Measurements from ENCODE around the gene EPHB1.
A peak's percentile ranks its signal among the peaks of the same experiment; 100 is the strongest.
"Not testable (repeated sequence)": the region's sequence is repeated elsewhere in the genome, so short reads cannot be mapped to it uniquely, and the experiment has no call there.

EPHB1 gene

DNA sequence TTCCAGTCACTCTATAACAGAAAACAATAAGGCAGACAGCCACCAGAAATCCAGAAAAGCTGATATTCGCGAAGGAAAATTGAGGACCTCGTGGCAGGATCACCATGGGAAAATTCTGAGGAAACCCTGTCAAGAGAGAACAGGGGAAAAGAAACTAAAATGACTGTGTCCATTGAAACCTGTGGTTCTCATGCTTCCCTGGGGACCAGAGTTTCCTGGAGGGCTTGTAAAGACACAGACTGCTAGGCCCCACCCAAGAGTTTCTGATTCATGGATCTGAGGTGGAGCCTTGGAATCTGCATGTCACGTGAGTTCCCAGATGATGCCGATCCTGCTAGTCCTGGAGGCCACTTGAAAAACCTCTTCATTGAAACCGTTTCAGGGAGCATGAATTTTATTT is 420.5 kb downstream of the EPHB1 start:
- DNase-seq (no peak), ATAC-seq (no peak)

DNA sequence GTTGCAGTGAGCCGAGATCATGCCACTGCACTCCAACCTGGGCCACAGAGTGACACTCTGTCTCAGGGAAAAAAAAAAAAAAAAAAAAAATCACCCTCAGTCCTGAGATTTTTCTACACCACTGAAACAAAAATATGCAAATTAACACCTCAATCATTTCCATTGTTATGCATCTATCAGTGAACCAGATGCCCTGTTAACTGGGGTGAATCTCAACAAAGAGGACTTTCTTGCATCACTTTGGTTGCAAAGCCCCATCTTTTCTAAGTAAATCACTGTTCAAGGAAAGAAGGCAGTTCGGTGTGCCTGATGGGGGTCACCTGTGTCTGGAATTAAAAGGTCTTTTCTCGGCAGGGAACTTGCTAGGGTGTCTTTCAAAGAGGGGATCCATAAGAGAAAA is 421.6 kb downstream of the EPHB1 start:
- ATAC-seq (no peak), DNase-seq (no peak)

- ATAC-seq = no peak
- DNase-seq = no peak
These were observed 422.7 kb downstream of the EPHB1 start for GRCh38 chr3:135217730-135218129.

- ATAC-seq (no peak), DNase-seq (no peak)
These were observed 423.2 kb downstream of the EPHB1 start for GRCh38 chr3:135218304-135218703.

GRCh38 chr3:135218782-135219181 is 423.7 kb downstream of the EPHB1 start:
- no peak for DNase-seq
- peak; percentile 14 for ATAC-seq

GRCh38 chr3:135224815-135225362 is 429.8 kb downstream of the EPHB1 start:
- DNase-seq (no peak), ATAC-seq (no peak)

DNA sequence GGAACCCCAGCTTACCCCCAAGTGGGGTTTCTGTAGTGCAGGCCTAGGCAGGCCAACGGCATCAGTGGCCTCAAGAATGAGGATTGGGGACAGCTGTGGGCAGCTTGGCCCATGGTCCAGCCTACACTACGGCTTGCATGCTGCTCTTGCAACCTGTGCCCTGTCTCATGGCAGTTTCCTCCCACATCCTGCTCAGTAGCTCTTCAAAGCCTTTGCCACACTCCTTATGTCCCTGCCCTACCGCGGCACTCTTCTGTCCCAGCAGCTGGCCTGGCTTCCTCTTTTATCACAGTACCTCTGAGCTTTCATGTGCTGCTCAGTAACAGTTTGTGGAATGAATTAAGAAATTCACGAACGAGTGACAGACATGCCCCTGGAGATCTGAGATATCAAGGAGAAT is 431.0 kb downstream of the EPHB1 start:
- ATAC-seq (no peak), DNase-seq (no peak)

DNA sequence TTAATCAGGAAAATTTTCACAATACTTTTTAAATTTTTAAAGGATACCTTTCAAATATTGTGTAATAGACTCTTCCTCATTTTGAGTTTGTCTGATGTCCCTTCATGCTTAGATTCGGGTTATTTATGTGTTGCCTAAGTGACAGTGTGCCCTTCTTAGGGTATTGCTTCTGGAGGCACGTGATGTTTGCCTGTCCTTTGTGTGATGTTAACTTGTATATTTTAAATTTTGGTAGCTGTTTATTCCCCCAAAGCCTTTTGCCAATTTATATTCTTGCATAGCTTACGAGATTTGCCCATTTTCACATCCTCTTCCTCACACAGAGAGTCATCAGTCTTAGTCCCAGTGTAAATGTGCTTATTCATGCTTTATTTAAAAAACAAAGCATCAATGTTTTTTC is 433.1 kb downstream of the EPHB1 start:
- ATAC-seq (no peak), DNase-seq (no peak)

DNA sequence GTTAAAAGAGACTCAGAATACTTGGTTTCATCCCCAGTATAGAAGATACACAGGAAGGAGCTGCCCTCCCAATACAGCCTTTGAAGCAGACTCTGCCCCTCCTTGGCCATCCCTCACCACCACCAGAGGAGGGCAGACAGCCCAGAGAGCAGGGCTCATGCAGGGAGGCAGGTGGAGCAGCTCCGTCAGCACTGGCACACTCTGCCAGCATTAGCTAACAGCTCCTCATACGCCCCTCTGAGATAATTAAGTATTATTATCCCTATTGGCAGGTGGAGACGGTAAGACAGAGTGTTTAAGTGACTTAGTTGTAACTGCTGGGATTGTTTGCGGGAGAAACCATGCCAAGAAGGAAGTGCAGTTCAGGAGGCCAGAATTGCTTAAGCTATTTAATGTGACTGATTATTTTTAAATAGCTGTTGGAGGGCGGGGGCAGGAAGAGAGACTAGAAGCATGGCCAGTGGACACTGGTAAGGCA is 434.0 kb downstream of the EPHB1 start:
- DNase-seq (no peak), ATAC-seq (no peak)

DNA sequence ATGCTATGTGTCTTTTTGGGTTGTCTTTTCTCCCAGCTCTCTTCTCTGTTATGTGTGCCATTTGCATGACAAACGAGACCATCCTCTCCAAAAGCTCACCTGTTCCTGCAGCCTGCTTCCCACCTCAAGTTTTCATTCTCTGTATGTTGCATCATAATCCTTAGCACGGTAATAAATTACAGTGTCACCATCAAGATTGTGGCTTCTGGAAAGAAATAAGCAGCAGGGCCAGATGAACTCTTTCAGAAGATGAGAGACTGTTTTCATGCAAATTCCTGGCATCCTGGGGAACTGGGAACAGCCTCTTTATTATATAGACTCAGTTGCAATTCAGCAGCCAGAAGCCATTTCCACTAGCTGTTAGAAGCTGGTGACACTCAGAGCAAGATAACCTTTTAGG is 436.7 kb downstream of the EPHB1 start:
- no peak for ATAC-seq

DNA sequence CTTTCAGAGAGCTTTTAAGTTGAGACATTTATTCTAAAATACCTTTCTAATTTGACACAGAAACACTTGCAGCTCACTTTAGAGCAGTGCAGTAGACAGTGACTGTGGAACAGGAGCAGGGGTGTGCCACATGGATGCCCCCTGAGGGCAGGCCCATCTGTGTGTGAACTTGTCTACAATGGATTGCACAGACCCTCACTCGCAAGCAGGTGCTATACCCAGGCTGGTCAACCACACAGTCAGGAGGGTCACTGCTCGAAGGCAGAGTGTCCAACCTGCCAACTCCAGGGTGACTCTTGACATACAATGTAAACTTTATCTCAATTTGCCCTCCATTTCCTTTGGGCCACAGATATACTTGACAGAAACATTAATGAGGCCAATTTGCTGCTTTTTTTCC is 437.2 kb downstream of the EPHB1 start:
- DNase-seq (no peak), ATAC-seq (no peak)

More for the DNA sequence above, 436.7 kb downstream of the EPHB1 start:
- DNase-seq = no peak

DNA sequence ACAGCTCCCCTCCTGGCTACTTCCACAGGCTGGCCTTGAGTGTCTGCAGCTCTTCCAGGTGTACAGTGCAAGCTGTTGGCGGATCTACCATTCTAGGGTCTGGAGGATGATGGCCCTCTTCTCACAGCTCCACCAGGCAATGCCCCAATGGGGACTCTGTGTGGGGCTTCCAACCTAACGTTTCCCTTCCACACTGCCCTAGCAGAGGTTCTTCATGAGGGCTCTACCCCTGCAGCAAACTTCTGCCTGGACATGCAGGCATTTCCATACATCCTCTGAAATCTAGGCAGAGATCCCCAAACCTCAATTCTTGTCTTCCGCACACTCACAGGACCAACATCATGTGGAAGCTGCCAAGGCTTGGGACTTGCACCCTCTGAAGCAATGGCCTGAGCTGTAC is 438.4 kb downstream of the EPHB1 start:
- ATAC-seq, DNase-seq: not testable (repeated sequence)

GRCh38 chr3:135235541-135235940 is 440.5 kb downstream of the EPHB1 start:
- ATAC-seq = no peak

DNA sequence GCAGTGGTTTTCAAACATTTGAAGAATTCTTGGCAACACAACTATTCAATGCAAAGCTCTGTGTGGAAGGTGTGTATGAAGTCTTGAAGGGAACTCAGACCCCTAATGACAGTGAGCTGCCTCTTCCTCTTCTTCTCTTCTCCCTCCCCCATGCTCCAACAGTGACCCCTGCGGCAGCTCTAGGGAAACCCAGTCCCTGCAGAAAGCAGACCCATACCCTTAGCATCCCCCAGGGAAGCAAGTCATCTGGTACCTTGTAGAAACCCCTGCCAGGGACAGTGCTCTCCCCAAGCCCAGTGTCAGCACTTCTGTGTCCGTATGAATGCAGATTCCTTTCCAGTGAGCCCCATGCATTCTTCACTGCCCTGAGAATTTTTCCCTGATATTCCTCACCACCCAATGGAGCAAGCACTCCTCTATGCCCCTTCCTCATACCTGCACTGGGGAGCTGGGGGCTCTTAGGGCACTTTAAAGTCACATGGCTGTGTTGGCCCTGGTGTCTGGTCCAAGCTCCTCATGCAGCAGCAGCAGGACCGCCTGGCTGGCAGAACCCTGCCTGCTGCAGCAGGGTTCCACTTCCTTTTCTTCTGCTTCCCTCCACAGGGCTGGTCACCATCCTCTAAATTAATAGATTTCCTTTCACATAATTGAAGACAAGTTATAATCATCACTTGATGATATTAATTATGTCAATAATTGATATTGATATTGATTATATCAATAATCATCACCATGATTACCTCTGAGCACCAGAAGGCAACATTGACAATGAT is 442.5 kb downstream of the EPHB1 start:
- DNase-seq (no peak), ATAC-seq (peak; percentile 17)

More at GRCh38 chr3:135235541-135235940, 440.5 kb downstream of the EPHB1 start:
- no peak for DNase-seq

DNA sequence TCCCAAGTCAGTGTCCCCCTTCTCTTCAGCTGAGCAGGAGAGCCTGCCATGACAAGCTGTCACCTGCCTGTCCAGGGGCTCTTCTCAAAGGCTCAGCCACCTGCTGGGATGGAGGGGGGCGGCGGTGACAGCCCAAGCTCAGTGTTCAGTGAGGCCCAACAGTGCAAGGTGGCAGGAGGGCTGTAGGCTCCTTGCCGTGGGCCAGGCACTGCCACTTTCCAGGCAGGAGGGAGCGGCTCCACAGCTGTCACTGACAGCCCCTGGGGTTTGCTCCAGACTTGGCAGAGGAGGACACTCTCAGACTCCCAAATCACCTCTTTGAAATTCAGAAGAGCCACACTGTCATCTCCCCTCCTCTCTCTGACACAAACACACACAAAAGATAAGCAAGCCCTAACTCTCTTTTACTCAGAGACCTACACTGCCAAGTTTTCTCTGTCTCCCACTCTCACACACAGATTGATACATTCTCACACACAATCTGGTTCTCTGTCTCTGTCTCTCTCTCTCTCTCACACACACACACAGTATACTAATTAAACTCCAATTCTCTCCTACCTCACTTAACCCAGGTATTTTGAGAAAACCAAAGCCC is 443.3 kb downstream of the EPHB1 start:
- ATAC-seq (no peak), DNase-seq (no peak)

GRCh38 chr3:135238871-135239614 is 444.0 kb downstream of the EPHB1 start:
- ATAC-seq (no peak), DNase-seq (no peak)

DNA sequence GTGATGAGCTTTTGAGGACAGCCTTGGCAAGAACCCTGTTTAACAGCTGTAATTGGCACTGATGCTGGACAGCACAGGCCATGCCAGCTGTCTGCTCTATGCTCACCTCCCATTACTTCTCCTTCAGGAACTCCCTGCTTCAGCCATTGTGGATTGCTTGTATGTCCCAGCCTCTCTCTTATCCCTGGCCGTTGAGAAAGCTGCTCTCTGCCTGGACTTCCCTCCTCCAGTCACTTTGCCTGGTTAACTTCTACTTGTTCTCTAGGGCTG is 444.5 kb downstream of the EPHB1 start:
- ATAC-seq (no peak), DNase-seq (no peak)

- DNase-seq (no peak), ATAC-seq (no peak)
These were observed 445.4 kb downstream of the EPHB1 start for GRCh38 chr3:135240426-135240825.

GRCh38 chr3:135242285-135242684 is 447.2 kb downstream of the EPHB1 start:
- DNase-seq (no peak), ATAC-seq (no peak)

DNA sequence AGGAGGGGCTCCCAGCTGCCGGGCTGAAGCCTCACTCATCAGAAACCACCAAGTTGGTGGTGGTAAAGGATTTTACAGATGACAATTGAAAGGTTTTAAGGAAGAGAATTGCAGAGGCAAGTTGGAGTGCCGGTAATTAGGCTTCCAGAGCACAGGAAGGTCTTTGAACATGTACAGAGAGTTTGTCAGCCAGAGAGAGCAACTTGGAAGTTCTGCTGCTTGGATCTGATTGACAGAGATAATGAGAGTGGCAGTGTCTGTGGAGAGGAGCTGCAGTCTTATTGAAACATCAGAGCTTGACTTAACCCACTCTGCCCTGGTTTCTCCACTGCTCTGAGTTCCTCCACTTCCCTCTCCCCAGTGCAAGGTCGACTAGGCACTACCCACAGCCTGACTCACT is 448.6 kb downstream of the EPHB1 start:
- no peak for ATAC-seq
- DNase-seq = no peak

DNA sequence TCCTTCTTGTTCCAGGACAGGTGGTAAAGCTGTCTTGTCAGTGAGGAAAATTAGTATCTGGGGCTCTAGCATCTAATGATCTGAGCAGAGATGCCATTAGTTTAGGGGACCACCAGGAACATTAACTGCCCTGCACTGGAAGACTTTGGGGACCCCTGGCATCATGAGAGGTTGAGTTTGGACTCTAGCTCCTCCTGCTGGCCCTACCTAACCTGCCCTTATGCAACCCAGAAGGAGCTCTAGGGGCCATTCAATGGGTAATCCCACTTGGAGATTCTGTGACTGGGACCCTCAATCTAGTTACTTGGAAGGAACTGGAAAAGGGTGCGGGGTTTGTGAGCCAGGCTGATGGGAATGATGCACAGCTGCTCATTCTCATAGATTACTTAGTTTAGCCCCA is 451.0 kb downstream of the EPHB1 start:
- no peak for ATAC-seq
- no peak for DNase-seq

- no peak for ATAC-seq
- no peak for DNase-seq
These were observed 453.2 kb downstream of the EPHB1 start for GRCh38 chr3:135248213-135248612.

DNA sequence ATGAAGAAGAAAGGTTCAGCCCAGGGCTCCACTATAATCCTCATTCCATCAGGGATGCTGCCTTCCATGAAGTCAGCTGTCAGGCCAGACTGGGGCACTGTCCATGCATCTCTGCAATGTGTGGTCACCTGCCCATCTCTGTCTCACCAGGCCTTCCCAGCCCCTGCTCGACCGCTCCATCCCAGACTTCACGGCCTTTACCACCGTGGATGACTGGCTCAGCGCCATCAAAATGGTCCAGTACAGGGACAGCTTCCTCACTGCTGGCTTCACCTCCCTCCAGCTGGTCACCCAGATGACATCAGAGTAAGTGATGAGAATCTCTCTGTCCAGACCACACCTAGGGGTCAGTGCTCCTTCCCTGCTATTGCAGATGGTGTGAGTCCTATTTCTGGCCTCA is 454.1 kb downstream of the EPHB1 start:
- ATAC-seq = no peak
- no peak for DNase-seq
